Body of pancreas (tissue), 4 donors: Measurements from ENCODE around the gene NDUFAF5. TPM values are rescaled to one million over a fixed set of nuclear protein-coding genes. Genes with fewer than 3 reads are reported as not detected.
"Not testable (repeated sequence)": the region's sequence is repeated elsewhere in the genome, so short reads cannot be mapped to it uniquely, and the experiment has no call there.

Experiments
- ATAC-seq: fragments of 150-250 bp; one replicate; pipeline ENCODE4 v1.9.1; 2016
- DNase-seq, 4 donors: peaks; one replicate each; pipeline ENCODE4 v3.0.0-alpha.2; 2019
- H3K27ac ChIP-seq, 4 donors: fragments of 200-600 bp; sonication (generic); 1 replicate in 3 of 4; 2 replicates in 1 of 4; pipeline versions ENCODE4 v1.5.1 to v1.6.1; 2016 to 2019; ENCODE audit warnings: mild to moderate bottlenecking in 1 of 4, mixed read lengths in 1 of 4, moderate library complexity in 1 of 4
- H3K27me3 ChIP-seq, 2 donors: fragments of 200-600 bp; sonication (generic); one replicate each; pipeline ENCODE4 v1.6.0; 2016; ENCODE audit warnings: mild to moderate bottlenecking in 1 of 2
- H3K36me3 ChIP-seq, 2 donors: fragments of 200-600 bp; sonication (generic); replicated peaks in 1 of 2; 2 replicates each; pipeline ENCODE4 v1.5.1; 2016; ENCODE audit warnings: low read depth in 2 of 2; ENCODE audit not compliant: insufficient read depth in 1 of 2
- H3K4me1 ChIP-seq: fragments of 200-600 bp; sonication (generic); one replicate; pipeline ENCODE4 v1.6.0; 2016
- H3K4me3 ChIP-seq, 2 donors: fragments of 200-600 bp; sonication (generic); 1 replicate in 1 of 2; 2 replicates in 1 of 2; pipeline ENCODE4 v1.5.1; 2016 to 2019
- H3K9me3 ChIP-seq, 3 donors: fragments of 200-600 bp; sonication (generic); 1 replicate in 2 of 3; 2 replicates in 1 of 3; pipeline ENCODE4 v1.5.1; 2016
- CTCF ChIP-seq, 7 experiments: fragments of 450-650 bp in 4 of 7; fragments of 200-600 bp in 3 of 7; sonication (generic) in 3 of 7; IDR thresholded peaks; one replicate each; pipeline ENCODE4 v1.5.1; 2016 to 2019; ENCODE audit warnings: antibody characterized with exemption in 7 of 7
- POLR2A ChIP-seq, 3 donors: fragments of 450-650 bp; IDR thresholded peaks; one replicate each; pipeline ENCODE4 v1.6.1; 2016; ENCODE audit warnings: antibody characterized with exemption in 3 of 3, mild to moderate bottlenecking in 2 of 3
- WGBS, 2 donors: methylation state at CpG; one replicate each; pipeline ENCODE4 v1.1.5; 2017; 5-methylcytosine and 5-hydroxymethylcytosine counted together
- intact Hi-C: fragments of 100-400 bp; cut with DNase I; formaldehyde crosslinking; loops from one replicate; pipeline ENCODE4 v1.15.1; 2023
- total RNA-seq, 2 donors: library from RNA; depleted of rRNA; stranded (reverse); fragments of >200 nt; gene quantifications; one replicate each; pipeline ENCODE4 v1.1.0, GENCODE V29; 2016

NDUFAF5 gene
- 1 to 10 TPM; 4.4 to 6.3 TPM for total RNA-seq

DNA sequence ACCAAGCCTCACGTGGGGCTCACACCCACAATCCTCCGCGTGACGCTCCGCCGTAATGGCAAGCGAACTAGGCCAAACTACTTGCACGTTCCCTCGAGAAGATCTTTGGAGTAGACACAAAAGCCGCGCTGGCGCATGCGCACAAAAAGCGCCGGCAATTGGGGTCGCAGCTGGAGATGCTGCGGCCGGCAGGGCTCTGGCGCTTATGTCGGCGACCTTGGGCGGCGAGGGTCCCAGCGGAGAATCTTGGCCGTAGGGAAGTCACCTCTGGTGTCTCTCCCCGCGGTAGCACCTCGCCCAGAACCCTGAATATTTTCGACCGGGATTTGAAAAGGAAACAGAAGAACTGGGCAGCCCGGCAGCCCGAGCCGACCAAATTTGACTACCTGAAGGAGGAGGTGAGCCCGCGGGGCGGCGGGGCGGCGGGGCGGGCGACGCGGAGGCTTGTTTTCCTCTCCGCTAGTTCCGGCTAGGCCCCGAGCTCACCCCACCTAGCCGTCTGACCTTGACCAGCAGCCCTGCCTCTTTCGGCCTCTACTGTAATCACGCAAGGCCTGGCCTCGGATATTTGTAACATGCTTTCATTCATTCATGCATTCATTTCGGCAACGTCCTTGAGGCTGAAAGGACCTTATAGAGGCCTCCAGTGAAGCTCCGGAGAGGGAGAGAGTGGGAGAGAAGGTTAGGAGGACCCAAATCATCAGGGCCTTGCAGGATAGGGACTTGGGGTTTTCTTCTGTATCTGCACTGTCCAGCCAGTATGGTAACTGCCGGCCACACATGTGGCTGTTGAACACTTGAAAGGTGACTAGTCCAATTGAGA, at the start of gene NDUFAF5, which contains the start of gene ESF1:
Gene NDUFAF5, plus strand, starts transcription at position 136 of the 823 bp plus-strand sequence. Its CDS starts 41 bp downstream, at position 177.
Gene ESF1, minus strand, starts transcription at position 27 of the 823 bp plus-strand sequence. CDS start 1,779 bp downstream, outside the sequence.
- Histone ChIP-seq H3K27me3 (no peaks in the 10 kb centered on the region), H3K27ac (peak within 1 kb of the TSS; percentile 86 to 97 (median 92)), H3K4me1 (peaks cover 34% of the 10 kb centered on the region), H3K4me3 (peak within 1 kb of the TSS; percentile 71 to 88), H3K9me3 (no peaks in the 10 kb centered on the region), H3K36me3 (peaks cover 0 to 4% of the 10 kb centered on the region in 2 donors)
- DNase-seq (peak; percentile 92 to 96 (median 94)), ATAC-seq (peak; percentile 97)
- peak in 2 of 3 donors; percentile 66 to 67 for TF ChIP-seq POLR2A (IDR thresholded peaks at IDR 0.05)
- TF ChIP-seq CTCF (IDR thresholded peaks at IDR 0.05), result peak in 1 of 7 experiments; percentile 26
- WGBS, 2 donors, result 0% methylated on average over 28 to 54 of the region's 54 CpGs
- intact Hi-C loops, result no loop called here

DNA sequence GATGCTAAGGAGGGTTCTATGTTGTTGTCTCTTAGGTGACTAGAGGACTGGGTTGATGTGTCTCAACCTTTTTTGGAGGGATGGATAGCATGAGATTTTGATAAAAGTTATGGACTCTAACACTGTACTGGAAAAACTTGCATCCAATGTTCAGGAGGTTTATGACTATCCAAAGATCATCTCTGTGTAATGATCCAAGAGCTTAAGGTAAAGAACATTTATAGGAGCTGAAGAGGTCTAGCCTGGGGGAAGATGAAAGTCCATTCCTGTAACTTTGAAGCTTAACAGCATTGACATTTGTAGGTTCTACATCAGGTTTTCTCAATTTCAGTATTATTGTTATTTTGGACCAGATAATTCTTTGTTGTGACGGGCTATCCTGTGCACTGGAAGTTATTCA, 49.0 kb upstream of the NDUFAF5 start:
- Histone ChIP-seq H3K4me3 (no peak overlapping the region), H3K36me3 (peaks cover 5 to 6% of the 10 kb centered on the region in 2 donors), H3K27me3 (no peaks in the 10 kb centered on the region), H3K4me1 (no peaks in the 10 kb centered on the region), H3K9me3 (no peaks in the 10 kb centered on the region), H3K27ac (no peak overlapping the region)
- ATAC-seq (no peak), DNase-seq (no peak)
- intact Hi-C loops, result no loop called here
- 94 to 100% methylated on average over 1 of the region's 1 CpG for WGBS, 2 donors
- no peak for TF ChIP-seq POLR2A (IDR thresholded peaks at IDR 0.05)
- no peak for TF ChIP-seq CTCF (IDR thresholded peaks at IDR 0.05)

GRCh38 chr20:13736436-13737191, 48.2 kb upstream of the NDUFAF5 start:
- Histone ChIP-seq H3K27ac (no peak overlapping the region), H3K4me1 (no peaks in the 10 kb centered on the region), H3K36me3 (peaks cover 5 to 11% of the 10 kb centered on the region in 2 donors), H3K4me3 (no peak overlapping the region), H3K9me3 (no peaks in the 10 kb centered on the region), H3K27me3 (no peaks in the 10 kb centered on the region)
- DNase-seq, result no peak
- TF ChIP-seq POLR2A (IDR thresholded peaks at IDR 0.05), result no peak
- no peak for TF ChIP-seq CTCF (IDR thresholded peaks at IDR 0.05)
- 78 to 86% methylated on average over 3 of the region's 3 CpGs for WGBS, 2 donors
- intact Hi-C loops, result no loop called here
- ATAC-seq, result peak; percentile 33

GRCh38 chr20:13738187-13738586, 46.6 kb upstream of the NDUFAF5 start:
- H3K4me1 ChIP-seq, intact Hi-C loops, H3K27ac ChIP-seq, ATAC-seq, H3K4me3 ChIP-seq, H3K9me3 ChIP-seq, H3K36me3 ChIP-seq, DNase-seq, H3K27me3 ChIP-seq: not testable (repeated sequence)
- 91 to 95% methylated on average over 1 of the region's 1 CpG for WGBS, 2 donors
